Spinal cord (tissue), 10 donors: ENCODE data around the gene PAK6. TPM values are rescaled to one million over a fixed set of nuclear protein-coding genes. Genes with fewer than 3 reads are reported as not detected.

Experiments used
- DNase-seq, 6 donors: peaks; one replicate each; pipeline versions ENCODE4 v3.0.0 to v3.0.0-alpha.2; 2013 to 2015; ENCODE audit warnings: low spot score in 6 of 6, low read depth in 4 of 6
- H3K27ac ChIP-seq: one replicate; pipeline ENCODE4 v1.5.1; 2013; ENCODE audit warnings: low read depth, low read length, control low read depth
- H3K27me3 ChIP-seq: one replicate; pipeline ENCODE4 v1.6.1; 2013; ENCODE audit warnings: low read length; ENCODE audit not compliant: control insufficient read depth, insufficient read depth
- H3K36me3 ChIP-seq: one replicate; pipeline ENCODE4 v1.6.1; 2013; ENCODE audit warnings: low read length; ENCODE audit not compliant: control insufficient read depth, insufficient read depth
- H3K4me1 ChIP-seq: one replicate; pipeline ENCODE4 v1.6.1; 2013; ENCODE audit warnings: low read length; ENCODE audit not compliant: control insufficient read depth, insufficient read depth
- H3K4me3 ChIP-seq: one replicate; pipeline ENCODE4 v1.5.1; 2013; ENCODE audit warnings: low read depth, low read length, control low read depth
- H3K9me3 ChIP-seq: one replicate; pipeline ENCODE4 v1.6.1; 2013; ENCODE audit warnings: low read length; ENCODE audit not compliant: control insufficient read depth, insufficient read depth
- WGBS: methylation state at CpG from one replicate; pipeline ENCODE4 v1.1.5; 2013; ENCODE audit warnings: missing lambda C conversion rate; ENCODE audit not compliant: insufficient coverage; 5-methylcytosine and 5-hydroxymethylcytosine counted together
- polyA plus RNA-seq, 2 donors: library from polyadenylated mRNA; unstranded; fragments of 120-200 nt; gene quantifications; one replicate each; pipeline ENCODE4 v1.2.1, GENCODE V29; 2013; ENCODE audit not compliant: insufficient read length in 2 of 2
- total RNA-seq, 2 donors: library from RNA; depleted of rRNA in 1 of 2; stranded (reverse); fragments of 120-200 nt in 1 of 2; fragments of >200 nt in 1 of 2; gene quantifications; one replicate each; pipeline versions ENCODE4 v1.2.3 to v1.2.4, GENCODE V29; 2013 to 2014
- donor health status: healthy.

The PAK6 gene
- total and polyA plus RNA-seq, 4 donors: 4.4 to 25.7 (median 15.3) TPM

GRCh38 chr15:40240619-40241221 lies 1.9 kb downstream of the PAK6 start:
- peaks cover 42% of the 10 kb centered on the region for H3K4me1 ChIP-seq
- DNase-seq: no peak
- no peaks in the 10 kb centered on the region for H3K9me3 ChIP-seq
- H3K27me3 ChIP-seq: peaks cover 3% of the 10 kb centered on the region
- H3K4me3 ChIP-seq: no peak overlapping the region
- WGBS: 89% methylated on average over 6 of the region's 10 CpGs
- peaks cover 6% of the 10 kb centered on the region for H3K36me3 ChIP-seq
- no peak overlapping the region for H3K27ac ChIP-seq

GRCh38 chr15:40241269-40242212 lies 2.7 kb downstream of the PAK6 start:
- Histone ChIP-seq H3K27ac (no peak overlapping the region), H3K4me1 (peaks cover 47% of the 10 kb centered on the region), H3K4me3 (no peak overlapping the region), H3K9me3 (no peaks in the 10 kb centered on the region), H3K36me3 (peaks cover 6% of the 10 kb centered on the region), H3K27me3 (peaks cover 3% of the 10 kb centered on the region)
- no peak for DNase-seq
- WGBS: 88% methylated on average over 14 of the region's 14 CpGs

GRCh38 chr15:40242213-40242599 lies 3.3 kb downstream of the PAK6 start:
- 95% methylated on average over 10 of the region's 10 CpGs for WGBS
- H3K4me1 ChIP-seq: peaks cover 51% of the 10 kb centered on the region
- H3K36me3 ChIP-seq: peaks cover 6% of the 10 kb centered on the region
- H3K27me3 ChIP-seq: peaks cover 3% of the 10 kb centered on the region
- no peak for DNase-seq
- no peaks in the 10 kb centered on the region for H3K9me3 ChIP-seq
- H3K4me3 ChIP-seq: no peak overlapping the region
- H3K27ac ChIP-seq: no peak overlapping the region

GRCh38 chr15:40242601-40243000 lies 3.7 kb downstream of the PAK6 start:
- H3K27ac ChIP-seq: no peak overlapping the region
- H3K9me3 ChIP-seq: no peaks in the 10 kb centered on the region
- peaks cover 8% of the 10 kb centered on the region for H3K36me3 ChIP-seq
- no peak for DNase-seq
- 89% methylated on average over 5 of the region's 5 CpGs for WGBS
- H3K4me3 ChIP-seq: no peak overlapping the region
- peaks cover 3% of the 10 kb centered on the region for H3K27me3 ChIP-seq
- peaks cover 51% of the 10 kb centered on the region for H3K4me1 ChIP-seq

- peaks cover 8% of the 10 kb centered on the region for H3K36me3 ChIP-seq
- H3K27ac ChIP-seq: no peak overlapping the region
- peaks cover 3% of the 10 kb centered on the region for H3K27me3 ChIP-seq
- no peaks in the 10 kb centered on the region for H3K9me3 ChIP-seq
- DNase-seq: no peak
- 97% methylated on average over 6 of the region's 9 CpGs for WGBS
- peaks cover 49% of the 10 kb centered on the region for H3K4me1 ChIP-seq
- no peak overlapping the region for H3K4me3 ChIP-seq
These were observed 4.4 kb downstream of the PAK6 start for GRCh38 chr15:40243126-40243810.

- H3K36me3 ChIP-seq: peaks cover 8% of the 10 kb centered on the region
- no peak for DNase-seq
- H3K27me3 ChIP-seq: no peaks in the 10 kb centered on the region
- H3K9me3 ChIP-seq: no peaks in the 10 kb centered on the region
- WGBS: 63% methylated on average over 5 of the region's 5 CpGs
- H3K4me3 ChIP-seq: no peak overlapping the region
- peaks cover 35% of the 10 kb centered on the region for H3K4me1 ChIP-seq
- no peak overlapping the region for H3K27ac ChIP-seq
These were observed 6.2 kb downstream of the PAK6 start for GRCh38 chr15:40244961-40245523.

- Histone ChIP-seq H3K36me3 (peaks cover 8% of the 10 kb centered on the region), H3K27me3 (no peaks in the 10 kb centered on the region), H3K4me3 (no peak overlapping the region), H3K27ac (no peak overlapping the region), H3K9me3 (no peaks in the 10 kb centered on the region), H3K4me1 (peaks cover 28% of the 10 kb centered on the region)
- 86% methylated on average over 7 of the region's 9 CpGs for WGBS
- DNase-seq: no peak
These were observed 7.0 kb downstream of the PAK6 start for GRCh38 chr15:40245666-40246450.

GRCh38 chr15:40246496-40247280 lies 7.8 kb downstream of the PAK6 start:
- peaks cover 20% of the 10 kb centered on the region for H3K4me1 ChIP-seq
- no peak for DNase-seq
- peaks cover under 1% of the 10 kb centered on the region for H3K27me3 ChIP-seq
- WGBS: 88% methylated on average over 7 of the region's 8 CpGs
- no peak overlapping the region for H3K4me3 ChIP-seq
- H3K9me3 ChIP-seq: no peaks in the 10 kb centered on the region
- no peak overlapping the region for H3K27ac ChIP-seq
- H3K36me3 ChIP-seq: peaks cover 6% of the 10 kb centered on the region
